Adrenal gland (tissue), 12 donors: ENCODE results near the gene RSPO3. TPM values are rescaled to one million over a fixed set of nuclear protein-coding genes. Genes with fewer than 3 reads are reported as not detected.
A peak's percentile ranks its signal among the peaks of the same experiment; 100 is the strongest.

ENCODE experiments used
- DNase-seq, 7 donors: peaks; one replicate each; pipeline ENCODE4 v3.0.0-alpha.2; 2019 to 2020
- H3K27ac ChIP-seq, 5 donors: fragments of 200-600 bp; sonication (generic) in 4 of 5; 1 replicate in 3 of 5; 2 replicates in 2 of 5; pipeline versions ENCODE4 v1.5.1 to v1.8.0; 2016 to 2020; ENCODE audit warnings: mild to moderate bottlenecking in 1 of 5
- H3K27me3 ChIP-seq: fragments of 200-600 bp; 2 replicates; pipeline ENCODE4 v1.8.0; 2021
- H3K36me3 ChIP-seq, 2 donors: fragments of 200-600 bp; replicated peaks in 1 of 2; 1 replicate in 1 of 2; 2 replicates in 1 of 2; pipeline versions ENCODE4 v1.5.1 to v1.8.0; 2018 to 2022
- H3K4me1 ChIP-seq, 2 donors: fragments of 200-600 bp; replicated peaks in 1 of 2; 1 replicate in 1 of 2; 2 replicates in 1 of 2; pipeline versions ENCODE4 v1.5.1 to v1.8.0; 2018 to 2021
- H3K4me3 ChIP-seq, 4 donors: fragments of 200-600 bp; sonication (generic) in 3 of 4; one replicate each; pipeline ENCODE4 v1.5.1; 2016 to 2018
- H3K9me3 ChIP-seq, 3 donors: fragments of 200-600 bp; sonication (generic) in 1 of 3; replicated peaks in 1 of 3; 1 replicate in 2 of 3; 2 replicates in 1 of 3; pipeline versions ENCODE4 v1.5.1 to v1.8.0; 2016 to 2021
- POLR2A ChIP-seq, 2 donors: fragments of 450-650 bp; IDR thresholded peaks; one replicate each; pipeline ENCODE4 v1.6.1; 2017; ENCODE audit warnings: antibody characterized with exemption in 2 of 2, mild to moderate bottlenecking in 2 of 2, moderate library complexity in 1 of 2
- WGBS, 4 donors: extraction: QIAGEN DNeasy Blood & Tissue Kit in 2 of 4; methylation state at CpG; one replicate each; pipeline versions ENCODE4 v1.1.5 to v1.1.7; 2013 to 2017; 5-methylcytosine and 5-hydroxymethylcytosine counted together
- intact Hi-C, 2 donors: fragments of 100-400 bp; cut with DNase I; formaldehyde crosslinking; loops; one replicate each; pipeline versions ENCODE4 v1.14.1 to v1.15.0; 2022 to 2023
- polyA plus RNA-seq, 3 donors: library from polyadenylated mRNA; stranded (reverse); fragments of 200-250 nt in 2 of 3; fragments of 350-450 nt in 1 of 3; fragmentation: Illumina TruSeq in 1 of 3; extraction: RNeasy Lipid Tissue Mini Kit (QIAGEN cat#74804) in 1 of 3; gene quantifications; one replicate each; pipeline ENCODE4 v1.2.3, GENCODE V29; 2013 to 2014
- total RNA-seq, 9 donors: library from RNA; depleted of rRNA in 4 of 9; stranded (reverse); fragments of >200 nt in 4 of 9; fragments of 120-200 nt in 1 of 9; fragmentation: NEBNext Ultra II Directional in 1 of 9; extraction: Animal tissue kit (Norgen Biotek cat#: 25700) in 1 of 9; gene quantifications; one replicate each; pipeline versions ENCODE4 v1.1.0 to v1.2.4, GENCODE V29; 2013 to 2023
- TF ChIP-seq, protein P1 (sequence below), 6 experiments: fragments of 450-650 bp in 4 of 6; fragments of 200-600 bp in 2 of 6; sonication (generic) in 1 of 6; IDR thresholded peaks; 1 replicate in 5 of 6; 2 replicates in 1 of 6; pipeline versions ENCODE4 v1.5.1 to v1.8.0; 2016 to 2021; ENCODE audit warnings: antibody characterized with exemption in 6 of 6, mild to moderate bottlenecking in 2 of 6, moderate library complexity in 1 of 6
- donor health status: healthy with polysubstance abuse.
- donor health status: Bipolar disorder and iron deficiency.
- donor health status: DM: yes; HTN: yes; CAD: no.
- donor health status: DM: no; HTN: no; CAD: no.
- donor health status: DM: no; HTN: no; CAD: no.
- donor health status: DM: yes; HTN: yes; CAD: no.

Gene RSPO3
- total and polyA plus RNA-seq, 12 donors = 3.2 to 36.5 (median 15.4) TPM

DNA sequence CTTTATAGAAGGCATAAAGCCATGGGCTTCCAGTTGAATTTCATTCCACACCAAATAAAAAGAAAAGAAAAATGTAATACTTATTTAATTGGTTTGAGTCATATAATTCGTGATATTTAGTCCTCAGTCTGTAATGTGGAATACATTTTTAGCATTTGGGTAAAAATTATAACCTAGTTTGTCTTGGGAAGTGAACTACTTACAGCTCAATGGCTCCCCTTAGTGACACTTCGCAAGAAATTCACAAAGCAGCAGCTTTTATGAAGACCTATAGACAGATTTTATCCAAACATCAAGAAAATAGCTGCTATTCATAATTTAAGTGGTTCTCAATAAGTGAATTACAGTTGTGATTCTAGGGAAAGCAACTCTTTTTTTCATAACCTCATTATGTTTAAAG, 72.1 kb downstream of the RSPO3 start:
- TF ChIP-seq POLR2A (IDR thresholded peaks at IDR 0.05) = no peak
- TF ChIP-seq, protein P1, sequence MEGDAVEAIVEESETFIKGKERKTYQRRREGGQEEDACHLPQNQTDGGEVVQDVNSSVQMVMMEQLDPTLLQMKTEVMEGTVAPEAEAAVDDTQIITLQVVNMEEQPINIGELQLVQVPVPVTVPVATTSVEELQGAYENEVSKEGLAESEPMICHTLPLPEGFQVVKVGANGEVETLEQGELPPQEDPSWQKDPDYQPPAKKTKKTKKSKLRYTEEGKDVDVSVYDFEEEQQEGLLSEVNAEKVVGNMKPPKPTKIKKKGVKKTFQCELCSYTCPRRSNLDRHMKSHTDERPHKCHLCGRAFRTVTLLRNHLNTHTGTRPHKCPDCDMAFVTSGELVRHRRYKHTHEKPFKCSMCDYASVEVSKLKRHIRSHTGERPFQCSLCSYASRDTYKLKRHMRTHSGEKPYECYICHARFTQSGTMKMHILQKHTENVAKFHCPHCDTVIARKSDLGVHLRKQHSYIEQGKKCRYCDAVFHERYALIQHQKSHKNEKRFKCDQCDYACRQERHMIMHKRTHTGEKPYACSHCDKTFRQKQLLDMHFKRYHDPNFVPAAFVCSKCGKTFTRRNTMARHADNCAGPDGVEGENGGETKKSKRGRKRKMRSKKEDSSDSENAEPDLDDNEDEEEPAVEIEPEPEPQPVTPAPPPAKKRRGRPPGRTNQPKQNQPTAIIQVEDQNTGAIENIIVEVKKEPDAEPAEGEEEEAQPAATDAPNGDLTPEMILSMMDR (IDR thresholded peaks at IDR 0.05) = peak in 5 of 6 experiments; percentile 17 to 42 (median 33)
- Histone ChIP-seq H3K4me3 (no peak overlapping the region), H3K9me3 (no peaks in the 10 kb centered on the region), H3K27me3 (no peaks in the 10 kb centered on the region), H3K4me1 (no peaks in the 10 kb centered on the region), H3K27ac (no peak overlapping the region), H3K36me3 (no peaks in the 10 kb centered on the region)
- intact Hi-C loops = no loop called here
- WGBS, 4 donors = 25 to 33% (median 27%) methylated on average over 2 of the region's 2 CpGs
- no peak for DNase-seq

DNA sequence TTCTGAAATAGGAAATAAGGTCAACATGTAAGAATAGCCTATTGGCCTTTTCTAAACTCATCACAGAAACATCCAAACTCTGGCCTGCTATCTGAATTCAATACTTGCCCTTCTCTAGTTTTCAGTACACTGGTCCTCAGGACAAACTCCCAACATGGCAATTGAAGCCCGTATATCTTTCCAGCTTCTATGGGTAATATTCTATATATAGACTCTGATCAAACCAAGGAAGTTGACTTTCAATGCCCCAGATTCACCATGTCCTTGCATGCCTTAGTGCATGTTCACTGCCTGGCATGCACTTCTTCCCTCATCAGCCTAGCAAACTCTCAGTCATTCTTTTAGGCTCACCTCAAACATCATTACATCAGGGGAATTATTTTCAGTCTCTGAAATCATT, 73.2 kb downstream of the RSPO3 start:
- Histone ChIP-seq H3K4me1 (no peaks in the 10 kb centered on the region), H3K4me3 (no peak overlapping the region), H3K36me3 (no peaks in the 10 kb centered on the region), H3K27me3 (no peaks in the 10 kb centered on the region), H3K9me3 (no peaks in the 10 kb centered on the region), H3K27ac (no peak overlapping the region)
- intact Hi-C loops = no loop called here
- no peak for DNase-seq
- WGBS, 4 donors = 19 to 43% (median 33%) methylated on average over 1 of the region's 1 CpG
- TF ChIP-seq POLR2A (IDR thresholded peaks at IDR 0.05) = no peak
- TF ChIP-seq, protein P1 (IDR thresholded peaks at IDR 0.05) = no peak

DNA sequence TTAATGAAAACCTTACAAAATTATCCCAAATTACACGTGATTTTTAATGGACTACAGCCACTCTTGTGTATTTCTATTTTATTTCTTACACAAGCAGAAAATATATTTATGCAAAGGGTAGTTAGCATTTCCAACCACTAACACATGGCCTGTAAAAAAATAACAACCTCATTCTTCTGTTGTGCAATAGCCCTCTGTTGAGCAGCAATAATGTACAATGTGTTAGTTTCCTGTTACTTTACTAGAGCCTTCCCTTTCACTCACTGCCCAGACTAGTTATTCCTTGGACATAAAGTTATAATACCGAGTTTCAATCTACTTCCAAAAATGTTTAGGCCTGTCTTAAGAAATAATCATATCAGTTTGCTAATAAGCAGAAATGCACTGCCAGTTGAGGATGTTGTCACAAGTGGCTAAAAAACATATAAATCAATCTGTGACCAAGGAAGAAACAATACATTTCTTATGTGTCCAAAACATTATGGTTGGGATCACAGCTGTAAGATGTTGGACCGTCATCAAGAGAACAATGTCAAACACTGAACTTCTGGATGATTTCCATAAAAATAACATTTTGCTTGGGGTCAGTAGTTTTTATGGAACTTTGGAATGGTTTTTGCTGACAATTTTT, 74.6 kb downstream of the RSPO3 start:
- TF ChIP-seq, protein P1 (IDR thresholded peaks at IDR 0.05) = no peak
- no peak for TF ChIP-seq POLR2A (IDR thresholded peaks at IDR 0.05)
- no peak for DNase-seq
- Histone ChIP-seq H3K27ac (peak overlapping the region in 1 of 5 donors; percentile 2), H3K27me3 (no peaks in the 10 kb centered on the region), H3K4me1 (no peaks in the 10 kb centered on the region), H3K9me3 (no peaks in the 10 kb centered on the region), H3K4me3 (no peak overlapping the region), H3K36me3 (no peaks in the 10 kb centered on the region)
- intact Hi-C loops = no loop called here
- 39 to 62% (median 53%) methylated on average over 3 of the region's 3 CpGs for WGBS, 4 donors

DNA sequence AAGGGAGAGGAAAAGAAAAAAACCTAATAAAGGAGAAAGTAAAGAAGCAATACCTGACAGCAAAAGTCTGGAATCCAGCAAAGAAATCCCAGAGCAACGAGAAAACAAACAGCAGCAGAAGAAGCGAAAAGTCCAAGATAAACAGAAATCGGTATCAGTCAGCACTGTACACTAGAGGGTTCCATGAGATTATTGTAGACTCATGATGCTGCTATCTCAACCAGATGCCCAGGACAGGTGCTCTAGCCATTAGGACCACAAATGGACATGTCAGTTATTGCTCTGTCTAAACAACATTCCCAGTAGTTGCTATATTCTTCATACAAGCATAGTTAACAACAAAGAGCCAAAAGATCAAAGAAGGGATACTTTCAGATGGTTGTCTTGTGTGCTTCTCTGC, 77.4 kb downstream of the RSPO3 start:
- Histone ChIP-seq H3K27me3 (no peaks in the 10 kb centered on the region), H3K36me3 (no peaks in the 10 kb centered on the region), H3K27ac (no peak overlapping the region), H3K9me3 (no peaks in the 10 kb centered on the region), H3K4me3 (no peak overlapping the region), H3K4me1 (no peaks in the 10 kb centered on the region)
- intact Hi-C loops = no loop called here
- WGBS, 4 donors = 77 to 82% (median 79%) methylated on average over 3 of the region's 3 CpGs
- no peak for DNase-seq
- TF ChIP-seq, protein P1 (IDR thresholded peaks at IDR 0.05) = no peak
- no peak for TF ChIP-seq POLR2A (IDR thresholded peaks at IDR 0.05)
